Cerebellar nuclear complex (tissue), 1 donor: ENCODE data around the gene TTBK1.
"Not testable (repeated sequence)": the region's sequence is repeated elsewhere in the genome, so short reads cannot be mapped to it uniquely, and the experiment has no call there.

ENCODE experiments used
- DNase-seq, 2 experiments: peaks; one replicate each; lab custom pipeline; 2025; lab: John Stamatoyannopoulos, UW

Gene TTBK1

GRCh38 chr6:43287717-43288679, 44.7 kb downstream of the TTBK1 start:
- no peak for DNase-seq

DNA sequence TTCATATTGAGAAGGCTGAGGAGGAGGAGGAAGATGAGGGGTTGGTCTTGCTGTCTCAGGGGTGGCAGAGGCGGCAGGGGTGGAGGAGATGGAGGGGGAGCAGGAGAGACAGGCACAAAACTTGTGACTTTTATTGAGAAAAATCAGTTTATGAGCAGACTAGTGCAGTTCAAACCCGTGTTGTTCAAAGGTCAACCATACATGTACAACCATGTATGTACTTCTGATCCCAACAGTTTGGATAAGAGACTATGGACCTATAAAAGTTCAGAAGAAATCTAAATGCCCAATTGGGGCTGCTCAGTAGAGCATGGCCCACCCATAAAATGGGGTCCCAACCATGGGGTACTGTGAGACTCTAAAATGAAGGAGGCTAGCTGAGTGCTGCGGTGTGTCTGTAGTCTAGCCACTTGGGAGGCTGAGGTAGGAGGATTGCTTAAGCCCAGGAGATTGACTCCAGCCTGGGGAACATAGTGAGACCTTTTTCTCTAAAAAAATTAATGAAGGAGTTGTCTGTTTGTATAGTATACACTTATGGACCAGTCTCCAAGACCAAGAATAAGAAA, 47.1 kb downstream of the TTBK1 start:
- no peak for DNase-seq

DNA sequence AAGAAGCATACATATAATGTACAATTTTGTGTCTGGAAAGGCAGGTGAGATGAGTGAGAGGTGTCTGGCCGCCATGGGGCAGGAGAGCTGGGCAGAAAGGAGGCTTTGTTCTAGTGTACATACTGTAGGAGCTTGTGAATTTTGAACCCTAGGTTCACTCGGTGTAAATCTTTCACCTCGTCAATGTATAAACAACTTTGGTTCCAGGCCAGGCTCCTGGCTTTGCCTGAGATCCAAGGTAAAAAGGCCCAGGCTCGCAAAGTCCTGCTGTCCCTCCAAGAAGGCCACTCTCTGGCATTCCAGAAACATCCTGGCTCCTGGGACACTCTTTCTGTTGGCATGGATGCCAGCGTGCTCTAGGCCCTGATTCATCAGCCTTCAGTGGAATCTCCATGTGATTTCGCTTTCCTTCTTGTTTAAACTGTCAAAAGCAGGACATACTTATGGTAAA, 47.6 kb downstream of the TTBK1 start:
- no peak for DNase-seq

GRCh38 chr6:43291708-43292107, 48.4 kb downstream of the TTBK1 start:
- DNase-seq = no peak

- no peak for DNase-seq
Observed at GRCh38 chr6:43292341-43292740, 49.1 kb downstream of the TTBK1 start.

DNA sequence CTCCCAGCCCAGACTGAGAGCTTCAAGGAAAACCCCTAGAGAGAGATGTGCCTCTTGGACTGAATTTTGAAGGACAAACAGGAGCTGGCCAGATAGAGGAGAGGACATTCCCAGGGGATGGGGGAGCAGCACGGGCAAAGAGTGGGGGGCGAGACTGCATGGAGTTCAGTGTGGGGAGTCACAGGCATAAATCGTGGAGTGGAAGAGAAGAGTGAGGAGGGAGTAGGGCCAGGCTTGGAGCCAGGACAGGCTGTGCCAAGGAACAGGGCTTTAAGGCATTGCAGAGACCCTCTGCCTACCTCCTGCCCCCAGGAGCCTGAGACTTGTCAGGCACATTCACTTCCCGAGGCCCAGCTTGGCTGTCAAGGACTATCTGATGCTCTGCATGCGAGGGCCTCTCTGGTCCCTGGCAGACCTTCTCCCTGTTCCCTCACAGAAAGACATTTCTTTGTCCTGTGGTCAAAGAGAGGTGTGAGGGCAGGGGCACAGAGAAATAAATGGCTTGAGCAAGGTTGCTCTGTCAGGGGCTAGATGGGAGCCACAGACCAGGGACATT, 49.6 kb downstream of the TTBK1 start:
- DNase-seq = no peak

GRCh38 chr6:43293698-43294097, 50.4 kb downstream of the TTBK1 start:
- DNase-seq = no peak

- DNase-seq = no peak
Observed at GRCh38 chr6:43294536-43294935, 51.3 kb downstream of the TTBK1 start.

- no peak for DNase-seq
Observed at GRCh38 chr6:43295456-43295855, 52.2 kb downstream of the TTBK1 start.

DNA sequence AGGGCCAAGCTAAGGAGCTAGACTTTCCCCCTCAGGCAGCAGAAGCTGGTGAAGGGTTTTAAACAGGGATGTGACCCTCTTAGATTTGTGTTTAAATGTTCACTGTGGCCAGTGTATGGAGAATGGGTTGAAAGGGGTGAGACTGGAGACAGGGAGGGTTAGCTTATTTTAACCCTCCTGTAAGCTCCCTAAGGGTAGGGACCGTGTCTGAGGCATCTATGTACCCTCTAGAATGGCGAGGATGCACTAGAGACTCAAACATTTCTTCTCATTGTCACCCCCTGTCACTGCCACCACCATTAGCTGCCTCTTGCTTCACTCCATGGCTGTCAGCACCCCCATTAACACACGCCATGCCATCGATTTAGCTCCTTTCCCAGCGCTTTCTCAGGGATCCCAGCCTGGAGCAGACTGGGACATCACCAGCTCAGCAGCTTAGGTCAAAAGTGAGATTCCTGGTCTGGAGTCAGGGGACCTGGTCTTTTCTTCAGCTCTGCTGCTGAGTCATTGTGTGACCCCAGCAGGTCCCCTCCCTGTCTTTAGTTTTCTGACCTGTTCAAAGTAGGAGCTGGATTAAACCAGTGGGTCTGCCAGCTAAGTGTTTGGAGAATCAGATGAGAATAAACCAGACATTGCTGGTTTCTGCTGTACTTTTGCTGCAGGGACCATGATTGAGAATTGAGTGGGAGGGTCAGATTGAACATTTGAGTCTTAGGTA, 53.7 kb downstream of the TTBK1 start:
- DNase-seq = no peak

- DNase-seq = no peak
Observed at GRCh38 chr6:43297644-43298564, 54.6 kb downstream of the TTBK1 start, which contains the start of gene SLC22A7. Gene SLC22A7, plus strand, starts transcription at chr6:43298260. Its CDS starts 99 bp downstream, at chr6:43298359.

DNA sequence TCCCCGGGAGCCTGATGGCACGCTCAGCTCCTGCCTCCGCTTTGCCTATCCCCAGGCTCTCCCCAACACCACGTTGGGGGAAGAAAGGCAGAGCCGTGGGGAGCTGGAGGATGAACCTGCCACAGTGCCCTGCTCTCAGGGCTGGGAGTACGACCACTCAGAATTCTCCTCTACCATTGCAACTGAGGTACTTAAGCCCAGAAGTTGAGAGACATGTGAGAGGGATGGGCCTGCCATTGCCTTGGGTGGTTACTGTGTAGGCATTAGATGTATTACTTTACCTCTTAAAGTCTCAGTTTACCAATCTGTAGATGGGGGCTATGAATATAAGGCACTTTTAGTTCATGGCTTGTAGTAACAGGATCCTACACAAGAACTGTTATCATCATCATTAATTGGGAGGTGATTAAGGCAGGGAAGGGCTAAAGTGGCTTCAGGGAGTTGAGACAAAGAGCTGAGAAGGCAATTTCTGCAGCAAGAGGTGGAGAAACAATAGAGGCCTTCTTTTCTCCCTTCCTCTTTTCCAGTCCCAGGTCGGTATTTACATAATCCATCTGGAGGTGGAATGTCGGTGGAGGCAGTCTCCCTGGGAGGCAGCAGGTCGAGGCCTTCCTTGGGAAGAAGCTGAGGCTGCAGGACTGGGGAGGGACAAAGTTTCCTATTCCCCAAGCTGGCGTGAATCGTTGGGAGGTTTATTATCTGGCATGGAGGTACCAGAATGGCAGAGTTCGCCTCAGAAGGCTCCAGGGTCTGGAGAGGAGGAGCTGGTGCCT, 55.5 kb downstream of the TTBK1 start:
- no peak for DNase-seq

- DNase-seq = no peak
Observed at GRCh38 chr6:43299338-43300293, 56.3 kb downstream of the TTBK1 start.

GRCh38 chr6:43301081-43301870, 58.0 kb downstream of the TTBK1 start:
- DNase-seq = no peak

DNA sequence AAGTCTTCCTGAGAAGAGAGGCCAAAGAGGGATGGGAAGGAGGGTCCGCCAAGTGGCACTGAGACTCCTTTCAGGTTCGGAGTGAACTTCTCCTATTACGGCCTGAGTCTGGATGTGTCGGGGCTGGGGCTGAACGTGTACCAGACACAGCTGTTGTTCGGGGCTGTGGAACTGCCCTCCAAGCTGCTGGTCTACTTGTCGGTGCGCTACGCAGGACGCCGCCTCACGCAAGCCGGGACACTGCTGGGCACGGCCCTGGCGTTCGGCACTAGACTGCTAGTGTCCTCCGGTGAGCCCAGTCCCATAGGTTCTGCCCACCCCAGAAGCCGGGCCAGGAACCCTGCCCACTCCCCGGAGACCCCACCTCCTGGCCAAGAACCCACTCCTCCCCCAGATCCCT, 58.8 kb downstream of the TTBK1 start:
- no peak for DNase-seq

GRCh38 chr6:43303006-43303405, 59.7 kb downstream of the TTBK1 start:
- DNase-seq = not testable (repeated sequence)

DNA sequence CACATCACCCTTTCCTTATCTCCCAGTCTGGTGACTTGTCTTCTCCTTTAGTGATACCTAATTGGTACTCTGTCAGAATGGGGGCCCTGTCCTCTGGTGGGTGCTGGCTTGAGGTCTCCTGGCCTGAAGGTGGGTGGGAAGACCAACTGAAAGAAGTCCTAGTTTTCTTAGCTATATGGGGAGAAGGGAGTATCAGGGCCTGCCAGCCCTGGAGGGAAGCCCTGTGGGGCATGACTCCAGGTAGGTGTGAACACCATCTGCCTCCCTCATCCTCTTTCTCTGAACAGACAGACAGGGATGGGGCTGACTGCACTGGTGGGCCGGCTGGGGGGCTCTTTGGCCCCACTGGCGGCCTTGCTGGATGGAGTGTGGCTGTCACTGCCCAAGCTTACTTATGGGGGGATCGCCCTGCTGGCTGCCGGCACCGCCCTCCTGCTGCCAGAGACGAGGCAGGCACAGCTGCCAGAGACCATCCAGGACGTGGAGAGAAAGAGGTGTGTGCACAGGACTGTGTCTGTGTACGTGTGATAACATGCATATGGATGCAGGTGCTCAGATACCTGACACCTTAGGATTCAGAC, 60.6 kb downstream of the TTBK1 start:
- DNase-seq = no peak

DNA sequence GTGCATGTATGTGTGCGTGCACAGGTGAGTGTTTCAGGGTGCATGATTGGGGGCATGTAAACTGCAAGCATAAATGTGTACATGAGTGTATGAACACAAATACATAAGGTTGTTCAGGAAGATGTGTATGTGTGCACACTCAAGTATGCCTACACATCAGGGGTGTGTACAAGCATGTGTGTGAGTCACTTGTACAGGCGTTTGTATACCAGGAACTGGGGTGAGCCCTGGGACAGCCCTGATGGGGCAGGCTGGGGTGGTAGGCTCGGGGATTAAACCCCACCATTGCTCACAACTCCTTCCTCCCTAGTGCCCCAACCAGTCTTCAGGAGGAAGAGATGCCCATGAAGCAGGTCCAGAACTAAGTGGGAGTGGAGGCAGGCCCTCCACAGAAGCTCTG, 61.1 kb downstream of the TTBK1 start:
- DNase-seq = no peak
